IPS DF 6.9 (cell line): ENCODE data around the gene MAPK8IP1.
A peak's percentile ranks its signal among the peaks of the same experiment; 100 is the strongest.
"Not testable (repeated sequence)": the region's sequence is repeated elsewhere in the genome, so short reads cannot be mapped to it uniquely, and the experiment has no call there.

Experiments
- DNase-seq: peaks from one replicate; pipeline ENCODE4 v3.0.0-alpha.2; 2013; ENCODE audit warnings: low read depth, low spot score
- H3K27ac ChIP-seq: one replicate; pipeline ENCODE4 v1.5.1; 2013; ENCODE audit warnings: low read length, control low read depth
- H3K27me3 ChIP-seq: 2 replicates; pipeline ENCODE4 v1.6.1; 2013; ENCODE audit warnings: mild to moderate bottlenecking, low read length; ENCODE audit not compliant: control insufficient read depth, insufficient read depth
- H3K36me3 ChIP-seq: 2 replicates; pipeline ENCODE4 v1.6.1; 2013; ENCODE audit warnings: low read length; ENCODE audit not compliant: control insufficient read depth, insufficient read depth
- H3K4me1 ChIP-seq: 2 replicates; pipeline ENCODE4 v1.6.1; 2013; ENCODE audit warnings: low read length; ENCODE audit not compliant: control insufficient read depth, insufficient read depth
- H3K4me3 ChIP-seq: 2 replicates; pipeline ENCODE4 v1.5.1; 2013; ENCODE audit warnings: mild to moderate bottlenecking, low read length
- H3K9me3 ChIP-seq: 2 replicates; pipeline ENCODE4 v1.6.1; 2013; ENCODE audit warnings: low read length, inconsistent platforms; ENCODE audit not compliant: control insufficient read depth, insufficient read depth
- WGBS: extraction: QIAGEN DNeasy Blood & Tissue Kit; methylation state at CpG from one replicate; pipeline ENCODE4 v1.1.7; 2013; ENCODE audit warnings: mixed read lengths, missing lambda C conversion rate; ENCODE audit not compliant: insufficient read length, insufficient coverage; 5-methylcytosine and 5-hydroxymethylcytosine counted together

MAPK8IP1 gene

GRCh38 chr11:45885274-45885920 is at the start of gene MAPK8IP1:
MAPK8IP1 (plus strand) TSS chr11:45885651; CDS start chr11:45885821, 170 bp downstream.
- H3K4me3 ChIP-seq = peak within 1 kb of the TSS; percentile 79
- no CpG with 5 or more reads among the region's 73 CpGs for WGBS
- no peaks in the 10 kb centered on the region for H3K27me3 ChIP-seq
- no peaks in the 10 kb centered on the region for H3K36me3 ChIP-seq
- no peak within 1 kb of the TSS for H3K27ac ChIP-seq
- no peak for DNase-seq
- no peaks in the 10 kb centered on the region for H3K9me3 ChIP-seq
- peaks cover 2% of the 10 kb centered on the region; the same call in 1 of the 2 replicates for H3K4me1 ChIP-seq

GRCh38 chr11:45839204-45839603 is 46.2 kb upstream of the MAPK8IP1 start:
- no CpG with 5 or more reads among the region's 6 CpGs for WGBS
- Histone ChIP-seq H3K36me3 (no peaks in the 10 kb centered on the region), H3K4me3 (no peak overlapping the region), H3K27me3 (no peaks in the 10 kb centered on the region), H3K27ac (no peak overlapping the region), H3K9me3 (no peaks in the 10 kb centered on the region), H3K4me1 (no peaks in the 10 kb centered on the region; the same call in 1 of the 2 replicates)
- no peak for DNase-seq

GRCh38 chr11:45840251-45840650 is 45.2 kb upstream of the MAPK8IP1 start:
- not testable (repeated sequence) for H3K27ac ChIP-seq, H3K4me3 ChIP-seq, H3K27me3 ChIP-seq, H3K36me3 ChIP-seq, H3K4me1 ChIP-seq, DNase-seq, H3K9me3 ChIP-seq
- WGBS = no CpG with 5 or more reads among the region's 13 CpGs

DNA sequence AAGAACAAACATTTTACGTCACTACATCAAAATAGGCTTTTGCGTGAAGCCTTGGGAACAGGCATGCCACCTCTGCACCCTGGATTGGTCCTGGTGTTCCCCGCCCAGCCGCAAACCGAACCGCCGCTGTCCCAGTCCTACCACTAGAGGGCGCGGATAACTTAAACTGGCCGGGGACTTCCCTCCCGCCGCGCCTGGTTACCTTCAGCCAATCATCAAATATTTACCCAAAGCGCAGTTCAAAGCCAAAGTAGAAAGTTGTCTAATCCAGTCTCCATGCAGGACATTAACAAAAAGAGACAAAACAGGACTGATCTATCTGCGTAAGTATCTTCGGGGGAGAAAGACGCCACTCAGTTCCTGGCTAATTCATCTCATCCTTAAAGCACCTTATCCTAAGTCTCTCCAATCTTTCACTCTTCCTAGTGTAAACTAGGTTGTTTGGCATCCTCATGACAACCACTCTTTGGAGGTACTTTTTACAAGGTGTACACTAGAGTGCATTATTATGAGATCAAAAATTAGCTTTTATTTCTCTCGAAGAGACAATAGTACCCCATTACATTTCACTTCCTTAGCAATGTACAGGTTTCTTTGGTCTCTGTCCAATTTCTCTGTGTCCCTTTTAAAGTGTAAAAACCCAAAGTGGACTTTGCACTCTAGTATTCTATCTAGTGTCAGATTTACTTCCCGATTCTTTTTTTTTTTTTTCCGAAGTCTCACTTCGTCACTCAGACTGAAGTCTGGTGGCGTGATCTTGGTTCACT is 42.1 kb upstream of the MAPK8IP1 start:
- peak; percentile 50 for DNase-seq
- H3K27ac ChIP-seq = no peak overlapping the region
- peaks cover 2% of the 10 kb centered on the region; the same call in 1 of the 2 replicates for H3K4me1 ChIP-seq
- peaks cover 4% of the 10 kb centered on the region; the same call in 1 of the 2 replicates for H3K27me3 ChIP-seq
- WGBS = no CpG with 5 or more reads among the region's 22 CpGs
- H3K4me3 ChIP-seq = no peak overlapping the region
- H3K36me3 ChIP-seq = no peaks in the 10 kb centered on the region
- H3K9me3 ChIP-seq = no peaks in the 10 kb centered on the region

GRCh38 chr11:45844822-45845578 is 40.5 kb upstream of the MAPK8IP1 start:
- H3K4me3 ChIP-seq = no peak overlapping the region
- no peaks in the 10 kb centered on the region for H3K36me3 ChIP-seq
- no CpG with 5 or more reads among the region's 3 CpGs for WGBS
- peaks cover 4% of the 10 kb centered on the region; the same call in 1 of the 2 replicates for H3K27me3 ChIP-seq
- H3K27ac ChIP-seq = no peak overlapping the region
- H3K4me1 ChIP-seq = peaks cover 2% of the 10 kb centered on the region; the same call in 1 of the 2 replicates
- no peak for DNase-seq
- H3K9me3 ChIP-seq = no peaks in the 10 kb centered on the region

GRCh38 chr11:45846174-45846675 is 39.2 kb upstream of the MAPK8IP1 start:
- WGBS = no CpG with 5 or more reads among the region's 4 CpGs
- H3K4me3 ChIP-seq = no peak overlapping the region
- no peak overlapping the region for H3K27ac ChIP-seq
- H3K27me3 ChIP-seq = peaks cover 4% of the 10 kb centered on the region; the same call in 1 of the 2 replicates
- H3K4me1 ChIP-seq = peaks cover 2% of the 10 kb centered on the region; the same call in 1 of the 2 replicates
- no peak for DNase-seq
- no peaks in the 10 kb centered on the region for H3K9me3 ChIP-seq
- no peaks in the 10 kb centered on the region for H3K36me3 ChIP-seq

GRCh38 chr11:45846974-45847910 is 38.2 kb upstream of the MAPK8IP1 start, which contains the start of gene CRY2:
CRY2 (plus strand) TSS chr11:45847475; CDS start chr11:45847491, 16 bp downstream.
- no CpG with 5 or more reads among the region's 75 CpGs for WGBS
- Histone ChIP-seq H3K36me3 (no peaks in the 10 kb centered on the region), H3K27ac (no peak within 1 kb of the TSS), H3K9me3 (no peaks in the 10 kb centered on the region), H3K4me1 (peaks cover 5% of the 10 kb centered on the region), H3K27me3 (peaks cover 4% of the 10 kb centered on the region; the same call in 1 of the 2 replicates), H3K4me3 (peak within 1 kb of the TSS; percentile 78; the same call in 1 of the 2 replicates)
- DNase-seq = peak; percentile 86

DNA sequence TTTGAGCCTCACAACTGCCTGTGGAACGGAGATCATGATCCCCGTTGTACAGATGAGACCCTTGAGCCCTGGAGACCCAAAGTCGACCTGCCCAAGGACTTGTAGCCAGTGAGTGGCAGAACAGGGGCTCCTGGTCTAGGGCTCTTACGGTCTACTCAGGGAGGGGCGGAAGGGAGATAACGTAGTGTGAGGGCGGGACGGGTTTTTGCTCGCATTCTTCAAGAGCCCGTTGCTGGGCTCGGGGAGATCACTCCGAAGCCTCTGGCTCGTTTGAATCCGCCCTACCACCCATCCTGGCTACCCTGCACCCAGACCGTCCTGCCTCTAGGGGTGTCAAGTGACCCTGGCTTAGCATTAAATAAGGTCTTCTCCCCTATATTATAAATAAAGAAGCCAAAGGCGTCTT is 37.5 kb upstream of the MAPK8IP1 start:
- DNase-seq = no peak
- Histone ChIP-seq H3K4me3 (peak overlapping the region; percentile 78; the same call in 1 of the 2 replicates), H3K27me3 (peaks cover 4% of the 10 kb centered on the region; the same call in 1 of the 2 replicates), H3K27ac (no peak overlapping the region), H3K36me3 (no peaks in the 10 kb centered on the region), H3K9me3 (no peaks in the 10 kb centered on the region), H3K4me1 (peaks cover 6% of the 10 kb centered on the region)
- WGBS = no CpG with 5 or more reads among the region's 16 CpGs

GRCh38 chr11:45848654-45849081 is 36.8 kb upstream of the MAPK8IP1 start:
- Histone ChIP-seq H3K9me3 (no peaks in the 10 kb centered on the region), H3K4me3 (no peak overlapping the region), H3K4me1 (peaks cover 6% of the 10 kb centered on the region; the same call in 1 of the 2 replicates), H3K27ac (no peak overlapping the region), H3K36me3 (no peaks in the 10 kb centered on the region), H3K27me3 (peaks cover 4% of the 10 kb centered on the region; the same call in 1 of the 2 replicates)
- DNase-seq = no peak
- no CpG with 5 or more reads among the region's 8 CpGs for WGBS
